AG09309 (cell line): ENCODE measurements around the gene TTC38.

ENCODE experiments used
- DNase-seq: peaks from one replicate; pipeline ENCODE4 v3.0.0-alpha.2; 2010; ENCODE audit warnings: low read depth
- H3K4me3 ChIP-seq: 2 replicates; pipeline ENCODE4 v1.5.1; 2011; ENCODE audit warnings: mild to moderate bottlenecking, low read depth, low read length, moderate library complexity; ENCODE audit not compliant: control insufficient read depth
- TF ChIP-seq, protein P1 (sequence below): IDR thresholded peaks from 2 replicates; pipeline ENCODE4 v1.5.1; 2011; ENCODE audit warnings: mild to moderate bottlenecking, low read depth, low read length, inconsistent platforms; ENCODE audit not compliant: insufficient read depth, control insufficient read depth; ENCODE audit errors: missing control alignments

Gene TTC38

DNA sequence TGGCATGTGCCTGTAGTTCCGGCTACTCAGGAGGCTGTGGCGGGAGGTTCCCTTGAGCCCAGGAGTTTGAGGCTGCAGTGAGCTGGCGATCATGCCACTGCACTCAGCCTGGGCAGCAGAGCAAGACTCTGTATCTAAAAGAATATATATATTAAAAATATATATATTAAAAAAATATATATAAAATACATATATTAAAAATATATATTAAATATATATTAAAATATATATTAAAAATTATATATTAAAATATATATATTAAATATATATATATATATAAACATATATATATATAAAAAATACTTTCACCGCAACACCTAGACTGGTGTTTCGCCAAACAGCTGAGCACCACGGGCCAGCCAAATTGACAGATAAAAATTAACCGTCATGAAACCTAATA is 8.8 kb downstream of the TTC38 start:
- no peak for DNase-seq
- TF ChIP-seq, protein P1, sequence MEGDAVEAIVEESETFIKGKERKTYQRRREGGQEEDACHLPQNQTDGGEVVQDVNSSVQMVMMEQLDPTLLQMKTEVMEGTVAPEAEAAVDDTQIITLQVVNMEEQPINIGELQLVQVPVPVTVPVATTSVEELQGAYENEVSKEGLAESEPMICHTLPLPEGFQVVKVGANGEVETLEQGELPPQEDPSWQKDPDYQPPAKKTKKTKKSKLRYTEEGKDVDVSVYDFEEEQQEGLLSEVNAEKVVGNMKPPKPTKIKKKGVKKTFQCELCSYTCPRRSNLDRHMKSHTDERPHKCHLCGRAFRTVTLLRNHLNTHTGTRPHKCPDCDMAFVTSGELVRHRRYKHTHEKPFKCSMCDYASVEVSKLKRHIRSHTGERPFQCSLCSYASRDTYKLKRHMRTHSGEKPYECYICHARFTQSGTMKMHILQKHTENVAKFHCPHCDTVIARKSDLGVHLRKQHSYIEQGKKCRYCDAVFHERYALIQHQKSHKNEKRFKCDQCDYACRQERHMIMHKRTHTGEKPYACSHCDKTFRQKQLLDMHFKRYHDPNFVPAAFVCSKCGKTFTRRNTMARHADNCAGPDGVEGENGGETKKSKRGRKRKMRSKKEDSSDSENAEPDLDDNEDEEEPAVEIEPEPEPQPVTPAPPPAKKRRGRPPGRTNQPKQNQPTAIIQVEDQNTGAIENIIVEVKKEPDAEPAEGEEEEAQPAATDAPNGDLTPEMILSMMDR: no peak
- H3K4me3 ChIP-seq: no peak overlapping the region

DNA sequence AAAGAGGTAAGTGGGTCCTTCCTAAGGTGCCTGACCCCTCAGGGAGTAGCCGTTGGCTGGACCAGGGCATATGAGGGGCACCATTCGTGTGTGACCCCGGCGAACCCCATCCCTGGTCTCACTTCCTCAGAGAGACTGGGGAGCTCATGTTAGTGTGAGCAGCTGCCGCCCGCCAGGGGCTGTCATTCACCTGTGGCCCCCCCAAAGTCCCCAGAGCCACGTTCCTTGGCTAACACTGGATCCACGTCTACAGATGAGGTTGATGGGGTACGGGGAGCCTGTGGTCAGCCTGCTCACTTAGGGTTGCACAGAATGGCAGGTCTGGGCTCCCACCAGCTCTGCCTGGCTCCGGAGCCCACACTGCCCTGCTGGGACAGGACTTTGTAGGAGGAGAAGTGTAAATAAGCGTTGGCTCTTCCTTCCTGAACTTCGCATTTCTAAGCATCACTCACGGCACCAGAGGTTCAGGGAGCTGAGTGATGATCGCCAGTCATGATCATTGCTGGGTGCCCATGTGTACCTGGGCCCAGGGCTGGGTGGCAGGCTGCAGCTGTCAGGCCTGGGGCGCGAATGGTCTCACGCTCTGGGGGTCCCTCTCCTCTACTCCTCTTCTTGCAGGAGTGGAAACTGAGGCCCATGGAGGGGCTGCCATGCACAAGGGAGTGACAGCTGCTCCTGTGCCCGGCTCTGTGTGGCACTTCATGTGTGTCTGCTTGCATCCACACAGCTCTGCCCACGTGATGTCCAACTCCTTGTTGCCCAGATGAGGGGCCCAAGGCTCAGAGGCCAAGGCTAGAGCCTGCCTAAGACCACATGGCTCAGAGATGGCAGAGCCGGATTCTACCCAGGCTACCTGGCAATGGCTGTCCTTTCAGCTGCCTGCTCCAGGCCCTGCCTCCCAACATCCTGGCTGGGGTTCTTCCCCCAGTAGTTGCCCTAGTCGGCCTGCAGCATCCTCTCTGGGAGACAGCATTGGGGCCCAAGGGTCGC is 11.1 kb downstream of the TTC38 start:
- TF ChIP-seq, protein P1: no peak
- no peak overlapping the region for H3K4me3 ChIP-seq
- no peak for DNase-seq

- TF ChIP-seq, protein P1: no peak
- no peak for DNase-seq
- no peak overlapping the region for H3K4me3 ChIP-seq
These were observed 12.4 kb downstream of the TTC38 start for GRCh38 chr22:46280063-46280817.

DNA sequence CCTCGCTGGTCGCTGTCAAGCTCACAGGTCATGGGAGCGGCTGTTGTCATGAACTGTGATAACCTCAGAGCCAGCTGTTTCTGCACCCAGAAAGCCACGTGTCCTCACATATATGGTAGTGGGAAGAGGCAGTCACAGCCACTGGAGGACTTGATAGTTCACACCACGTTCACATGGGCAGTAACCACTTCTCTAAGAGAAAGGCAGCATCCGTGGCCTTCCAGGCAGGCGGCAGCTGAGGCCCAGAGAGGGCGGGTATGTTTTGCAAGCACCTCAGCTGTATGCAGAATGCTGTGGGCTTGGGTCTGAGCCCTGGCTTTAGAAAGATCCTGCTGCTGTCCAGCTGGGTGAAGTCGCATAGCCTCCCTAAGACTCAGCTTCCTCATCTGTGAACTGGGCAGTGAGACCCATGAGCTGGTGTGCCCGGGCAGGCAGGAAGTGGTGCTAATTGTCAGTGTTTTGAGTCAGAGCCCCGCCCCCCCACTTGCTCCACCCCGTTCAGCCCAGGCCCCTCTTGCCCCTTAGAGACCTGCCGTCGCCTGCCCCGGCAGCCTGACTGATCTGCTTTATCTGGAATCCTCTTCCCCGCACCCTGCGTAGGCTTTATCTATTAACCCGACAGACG is 13.3 kb downstream of the TTC38 start:
- no peak for DNase-seq
- H3K4me3 ChIP-seq: no peak overlapping the region
- TF ChIP-seq, protein P1: no peak

- no peak overlapping the region for H3K4me3 ChIP-seq
- DNase-seq: no peak
- TF ChIP-seq, protein P1: no peak
These were observed 14.3 kb downstream of the TTC38 start for GRCh38 chr22:46281866-46282678.

- TF ChIP-seq, protein P1: no peak
- no peak for DNase-seq
- no peak overlapping the region for H3K4me3 ChIP-seq
These were observed 18.2 kb downstream of the TTC38 start for GRCh38 chr22:46286006-46286405.
